GM23338 (cell line): ENCODE data around the gene HSD17B2. TPM values are rescaled to one million over a fixed set of nuclear protein-coding genes. Genes with fewer than 3 reads are reported as not detected.

ENCODE experiments used
- ATAC-seq: fragments of 200-7000 bp; cut with Tn5 transposase; 3 replicates; pipeline ENCODE4 v1.9.1; 2020
- DNase-seq: peaks from one replicate; pipeline ENCODE4 v3.0.0-alpha.2; 2015; ENCODE audit warnings: low spot score
- H2AFZ ChIP-seq: fragments of 200-600 bp; sonication (generic); 2 replicates; pipeline ENCODE4 v1.8.0; 2016; ENCODE audit warnings: antibody characterized with exemption, mild to moderate bottlenecking, moderate library complexity
- H3F3A ChIP-seq: fragments of 200-600 bp; sonication (generic); replicated peaks from 2 replicates; pipeline ENCODE4 v1.8.0; 2017; ENCODE audit warnings: antibody characterized with exemption, mixed run types, low read depth
- H3K27ac ChIP-seq: fragments of 200-600 bp; sonication (generic); 2 replicates; pipeline ENCODE4 v1.6.1; 2016; ENCODE audit warnings: low read depth
- H3K27me3 ChIP-seq: fragments of 200-600 bp; sonication (generic); 2 replicates; pipeline ENCODE4 v1.8.0; 2016; ENCODE audit warnings: mild to moderate bottlenecking, mixed run types, moderate library complexity; ENCODE audit not compliant: insufficient read depth
- H3K36me3 ChIP-seq: fragments of 200-600 bp; sonication (generic); 2 replicates; pipeline ENCODE4 v1.8.0; 2016; ENCODE audit warnings: mild to moderate bottlenecking; ENCODE audit not compliant: insufficient read depth
- H3K4me1 ChIP-seq: fragments of 200-600 bp; sonication (generic); 2 replicates; pipeline ENCODE4 v1.8.0; 2016; ENCODE audit warnings: mild to moderate bottlenecking, moderate library complexity; ENCODE audit not compliant: insufficient read depth
- H3K4me2 ChIP-seq: fragments of 200-600 bp; sonication (generic); 2 replicates; pipeline ENCODE4 v1.7.1; 2017; ENCODE audit warnings: mixed run types
- H3K4me3 ChIP-seq: fragments of 200-600 bp; sonication (generic); 2 replicates; pipeline ENCODE4 v1.6.1; 2016; ENCODE audit warnings: mixed run types
- H3K79me2 ChIP-seq: fragments of 200-600 bp; sonication (generic); replicated peaks from 2 replicates; pipeline ENCODE4 v1.8.0; 2017; ENCODE audit warnings: mild to moderate bottlenecking; ENCODE audit not compliant: insufficient read depth
- H3K9me2 ChIP-seq: fragments of 200-600 bp; sonication (generic); 2 replicates; pipeline ENCODE4 v1.8.0; 2017; ENCODE audit not compliant: insufficient read depth
- H4K20me1 ChIP-seq: fragments of 200-600 bp; sonication (generic); replicated peaks from 2 replicates; pipeline ENCODE4 v1.8.0; 2017; ENCODE audit warnings: mild to moderate bottlenecking; ENCODE audit not compliant: insufficient read depth
- H3K27ac Mint-ChIP-seq: 2 replicates; pipeline ENCODE4 v1.8.0; 2020; ENCODE audit warnings: inconsistent platforms, mild to moderate bottlenecking, moderate library complexity, mixed read lengths
- H3K27me3 Mint-ChIP-seq: 3 replicates; pipeline ENCODE4 v1.8.0; 2022; ENCODE audit warnings: low read depth, mild to moderate bottlenecking, moderate library complexity, mixed read lengths, inconsistent platforms; ENCODE audit not compliant: insufficient read depth, poor library complexity
- H3K36me3 Mint-ChIP-seq: 3 replicates; pipeline ENCODE4 v1.8.0; 2021; ENCODE audit warnings: low read depth, mild to moderate bottlenecking, inconsistent platforms, moderate library complexity, mixed read lengths
- H3K4me1 Mint-ChIP-seq: 3 replicates; pipeline ENCODE4 v1.8.0; 2020; ENCODE audit warnings: mild to moderate bottlenecking, inconsistent platforms, mixed read lengths
- H3K4me3 Mint-ChIP-seq: 3 replicates; pipeline ENCODE4 v1.8.0; 2021; ENCODE audit warnings: moderate library complexity, mild to moderate bottlenecking, inconsistent platforms, mixed read lengths
- H3K9me3 Mint-ChIP-seq: 3 replicates; pipeline ENCODE4 v1.8.0; 2020; ENCODE audit warnings: moderate library complexity, mild to moderate bottlenecking, inconsistent platforms, mixed read lengths
- CREB1 ChIP-seq: fragments of 250-450 bp; sonication (Bioruptor Pico); IDR thresholded peaks from 2 replicates; pipeline ENCODE4 v1.5.0; 2020; ENCODE audit warnings: low read depth, mild to moderate bottlenecking, moderate library complexity
- EZH2 ChIP-seq: fragments of 200-600 bp; sonication (generic); IDR thresholded peaks from one replicate; pipeline ENCODE4 v1.8.0; 2017; ENCODE audit warnings: antibody characterized with exemption, mild to moderate bottlenecking, low read depth; ENCODE audit not compliant: unreplicated experiment
- JUNB ChIP-seq: IDR thresholded peaks from one replicate; pipeline ENCODE4 v1.6.1; 2016; ENCODE audit warnings: antibody characterized with exemption; ENCODE audit not compliant: unreplicated experiment
- NANOG ChIP-seq: IDR thresholded peaks from 2 replicates; pipeline ENCODE4 v1.6.1; 2016; ENCODE audit warnings: antibody characterized with exemption, borderline replicate concordance
- ZNF331 ChIP-seq: fragments of 250-450 bp; sonication (Bioruptor Pico); IDR thresholded peaks from 2 replicates; pipeline ENCODE4 v1.5.0; 2020; ENCODE audit warnings: low read depth, mild to moderate bottlenecking, moderate library complexity
- polyA plus RNA-seq: library from polyadenylated mRNA; unstranded; fragments of >200 nt; fragmentation: Nextera tagmentation; extraction: Ambion mirVana; gene quantifications from 2 replicates; pipeline ENCODE4 v1.2.1, GENCODE V29; 2016
- total RNA-seq: library from RNA; depleted of rRNA; stranded (reverse); fragments of >200 nt; shearing (Covaris generic); gene quantifications from 2 replicates; pipeline ENCODE4 v1.2.3, GENCODE V29; 2014
- TF ChIP-seq, protein P1 (sequence below): IDR thresholded peaks from 2 replicates; pipeline ENCODE4 v1.6.1; 2016; ENCODE audit warnings: antibody characterized with exemption
- TF ChIP-seq, protein P2 (sequence below): fragments of 250-450 bp; sonication (Bioruptor Pico); IDR thresholded peaks from 2 replicates; pipeline ENCODE4 v1.5.0; 2020; ENCODE audit warnings: mild to moderate bottlenecking, moderate library complexity

Gene HSD17B2
- total and polyA plus RNA-seq, 2 experiments from 2014 or later = 0.29 TPM; not detected in 1

DNA sequence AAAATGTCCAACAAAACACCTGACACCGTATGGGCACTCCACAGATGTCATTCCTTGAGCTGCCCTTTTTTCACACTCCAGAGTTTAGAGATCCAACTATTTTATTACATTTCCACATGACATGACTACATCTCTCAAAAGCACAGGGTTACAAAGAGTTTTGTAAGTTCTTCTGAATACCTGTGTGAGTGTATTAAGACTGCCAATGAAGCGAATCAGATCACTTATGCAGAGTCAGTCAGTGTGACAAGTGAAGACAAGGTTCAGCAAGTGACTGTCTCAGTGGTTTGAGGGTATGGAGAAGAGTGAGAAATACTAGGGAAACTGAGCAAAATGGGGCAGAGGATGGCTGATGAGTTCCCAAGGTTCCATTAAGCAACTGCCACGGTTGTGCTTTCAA, 32.2 kb upstream of the HSD17B2 start (continued):
- TF ChIP-seq, protein P1, sequence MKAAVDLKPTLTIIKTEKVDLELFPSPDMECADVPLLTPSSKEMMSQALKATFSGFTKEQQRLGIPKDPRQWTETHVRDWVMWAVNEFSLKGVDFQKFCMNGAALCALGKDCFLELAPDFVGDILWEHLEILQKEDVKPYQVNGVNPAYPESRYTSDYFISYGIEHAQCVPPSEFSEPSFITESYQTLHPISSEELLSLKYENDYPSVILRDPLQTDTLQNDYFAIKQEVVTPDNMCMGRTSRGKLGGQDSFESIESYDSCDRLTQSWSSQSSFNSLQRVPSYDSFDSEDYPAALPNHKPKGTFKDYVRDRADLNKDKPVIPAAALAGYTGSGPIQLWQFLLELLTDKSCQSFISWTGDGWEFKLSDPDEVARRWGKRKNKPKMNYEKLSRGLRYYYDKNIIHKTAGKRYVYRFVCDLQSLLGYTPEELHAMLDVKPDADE = no peak
- TF ChIP-seq EZH2 = no peak
- TF ChIP-seq NANOG = no peak
- TF ChIP-seq, protein P2, sequence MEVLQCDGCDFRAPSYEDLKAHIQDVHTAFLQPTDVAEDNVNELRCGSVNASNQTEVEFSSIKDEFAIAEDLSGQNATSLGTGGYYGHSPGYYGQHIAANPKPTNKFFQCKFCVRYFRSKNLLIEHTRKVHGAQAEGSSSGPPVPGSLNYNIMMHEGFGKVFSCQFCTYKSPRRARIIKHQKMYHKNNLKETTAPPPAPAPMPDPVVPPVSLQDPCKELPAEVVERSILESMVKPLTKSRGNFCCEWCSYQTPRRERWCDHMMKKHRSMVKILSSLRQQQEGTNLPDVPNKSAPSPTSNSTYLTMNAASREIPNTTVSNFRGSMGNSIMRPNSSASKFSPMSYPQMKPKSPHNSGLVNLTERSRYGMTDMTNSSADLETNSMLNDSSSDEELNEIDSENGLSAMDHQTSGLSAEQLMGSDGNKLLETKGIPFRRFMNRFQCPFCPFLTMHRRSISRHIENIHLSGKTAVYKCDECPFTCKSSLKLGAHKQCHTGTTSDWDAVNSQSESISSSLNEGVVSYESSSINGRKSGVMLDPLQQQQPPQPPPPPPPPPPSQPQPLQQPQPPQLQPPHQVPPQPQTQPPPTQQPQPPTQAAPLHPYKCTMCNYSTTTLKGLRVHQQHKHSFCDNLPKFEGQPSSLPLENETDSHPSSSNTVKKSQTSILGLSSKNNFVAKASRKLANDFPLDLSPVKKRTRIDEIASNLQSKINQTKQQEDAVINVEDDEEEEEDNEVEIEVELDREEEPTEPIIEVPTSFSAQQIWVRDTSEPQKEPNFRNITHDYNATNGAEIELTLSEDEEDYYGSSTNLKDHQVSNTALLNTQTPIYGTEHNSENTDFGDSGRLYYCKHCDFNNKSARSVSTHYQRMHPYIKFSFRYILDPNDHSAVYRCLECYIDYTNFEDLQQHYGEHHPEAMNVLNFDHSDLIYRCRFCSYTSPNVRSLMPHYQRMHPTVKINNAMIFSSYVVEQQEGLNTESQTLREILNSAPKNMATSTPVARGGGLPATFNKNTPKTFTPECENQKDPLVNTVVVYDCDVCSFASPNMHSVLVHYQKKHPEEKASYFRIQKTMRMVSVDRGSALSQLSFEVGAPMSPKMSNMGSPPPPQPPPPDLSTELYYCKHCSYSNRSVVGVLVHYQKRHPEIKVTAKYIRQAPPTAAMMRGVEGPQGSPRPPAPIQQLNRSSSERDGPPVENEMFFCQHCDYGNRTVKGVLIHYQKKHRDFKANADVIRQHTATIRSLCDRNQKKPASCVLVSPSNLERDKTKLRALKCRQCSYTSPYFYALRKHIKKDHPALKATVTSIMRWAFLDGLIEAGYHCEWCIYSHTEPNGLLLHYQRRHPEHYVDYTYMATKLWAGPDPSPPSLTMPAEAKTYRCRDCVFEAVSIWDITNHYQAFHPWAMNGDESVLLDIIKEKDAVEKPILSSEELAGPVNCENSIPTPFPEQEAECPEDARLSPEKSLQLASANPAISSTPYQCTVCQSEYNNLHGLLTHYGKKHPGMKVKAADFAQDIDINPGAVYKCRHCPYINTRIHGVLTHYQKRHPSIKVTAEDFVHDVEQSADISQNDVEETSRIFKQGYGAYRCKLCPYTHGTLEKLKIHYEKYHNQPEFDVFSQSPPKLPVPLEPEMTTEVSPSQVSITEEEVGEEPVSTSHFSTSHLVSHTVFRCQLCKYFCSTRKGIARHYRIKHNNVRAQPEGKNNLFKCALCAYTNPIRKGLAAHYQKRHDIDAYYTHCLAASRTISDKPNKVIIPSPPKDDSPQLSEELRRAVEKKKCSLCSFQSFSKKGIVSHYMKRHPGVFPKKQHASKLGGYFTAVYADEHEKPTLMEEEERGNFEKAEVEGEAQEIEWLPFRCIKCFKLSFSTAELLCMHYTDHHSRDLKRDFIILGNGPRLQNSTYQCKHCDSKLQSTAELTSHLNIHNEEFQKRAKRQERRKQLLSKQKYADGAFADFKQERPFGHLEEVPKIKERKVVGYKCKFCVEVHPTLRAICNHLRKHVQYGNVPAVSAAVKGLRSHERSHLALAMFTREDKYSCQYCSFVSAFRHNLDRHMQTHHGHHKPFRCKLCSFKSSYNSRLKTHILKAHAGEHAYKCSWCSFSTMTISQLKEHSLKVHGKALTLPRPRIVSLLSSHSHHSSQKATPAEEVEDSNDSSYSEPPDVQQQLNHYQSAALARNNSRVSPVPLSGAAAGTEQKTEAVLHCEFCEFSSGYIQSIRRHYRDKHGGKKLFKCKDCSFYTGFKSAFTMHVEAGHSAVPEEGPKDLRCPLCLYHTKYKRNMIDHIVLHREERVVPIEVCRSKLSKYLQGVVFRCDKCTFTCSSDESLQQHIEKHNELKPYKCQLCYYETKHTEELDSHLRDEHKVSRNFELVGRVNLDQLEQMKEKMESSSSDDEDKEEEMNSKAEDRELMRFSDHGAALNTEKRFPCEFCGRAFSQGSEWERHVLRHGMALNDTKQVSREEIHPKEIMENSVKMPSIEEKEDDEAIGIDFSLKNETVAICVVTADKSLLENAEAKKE = no peak
- no peak for TF ChIP-seq CREB1 (CRISPR knock-in tag)
- no peak for TF ChIP-seq JUNB
- no peak for TF ChIP-seq ZNF331 (CRISPR knock-in tag)

DNA sequence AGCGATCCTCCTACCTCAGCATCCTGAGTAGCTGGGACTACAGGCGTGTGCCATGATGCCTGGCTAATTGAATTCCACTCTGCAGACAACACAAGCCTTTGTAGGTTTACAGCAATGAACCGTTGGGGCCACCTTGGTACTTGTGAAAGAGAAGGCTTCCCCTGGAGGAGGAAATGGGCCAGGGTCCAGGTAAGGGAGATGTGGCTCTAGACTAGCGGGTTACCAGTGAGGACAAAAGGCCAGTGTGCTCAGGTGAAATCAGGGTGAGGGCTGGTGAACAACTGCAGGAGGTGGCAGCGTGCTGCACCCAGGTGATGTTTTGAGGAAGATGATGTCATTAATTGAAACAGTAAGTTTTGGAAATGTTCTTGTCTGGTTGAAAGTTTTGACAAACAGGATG, 30.5 kb upstream of the HSD17B2 start:
- Histone ChIP-seq H3K36me3 (no peaks in the 10 kb centered on the region; the same call in 1 of the 2 replicates), H2AFZ (no peak overlapping the region), H4K20me1 (no peaks in the 10 kb centered on the region), H3K27ac (no peak overlapping the region), H3F3A (no peaks in the 10 kb centered on the region), H3K4me1 (0 out of 2 replicates have a peak, but pooled peaks cover 5% of the 10 kb centered on the region), H3K4me2 (no peak overlapping the region), H3K4me3 (no peak overlapping the region), H3K9me2 (no peaks in the 10 kb centered on the region), H3K79me2 (no peaks in the 10 kb centered on the region), H3K27me3 (no peaks in the 10 kb centered on the region)
- Mint-ChIP-seq H3K9me3 (peaks cover 22% of the 10 kb centered on the region), H3K4me1 (peaks cover 10% of the 10 kb centered on the region; the same call in 2 of the 3 replicates), H3K27me3 (peaks cover 1% of the 10 kb centered on the region), H3K27ac (no peak overlapping the region), H3K4me3 (no peak overlapping the region), H3K36me3 (peaks cover 16% of the 10 kb centered on the region; the same call in 2 of the 3 replicates)
- DNase-seq = no peak
- no peak for ATAC-seq
- TF ChIP-seq, protein P2 = no peak
